GF-D8 (cell line): Measurements from ENCODE around the gene TMEM130.

ENCODE experiments used
- DNase-seq: peaks from one replicate; lab custom pipeline; 2025; lab: John Stamatoyannopoulos, UW

The TMEM130 gene, protein sequence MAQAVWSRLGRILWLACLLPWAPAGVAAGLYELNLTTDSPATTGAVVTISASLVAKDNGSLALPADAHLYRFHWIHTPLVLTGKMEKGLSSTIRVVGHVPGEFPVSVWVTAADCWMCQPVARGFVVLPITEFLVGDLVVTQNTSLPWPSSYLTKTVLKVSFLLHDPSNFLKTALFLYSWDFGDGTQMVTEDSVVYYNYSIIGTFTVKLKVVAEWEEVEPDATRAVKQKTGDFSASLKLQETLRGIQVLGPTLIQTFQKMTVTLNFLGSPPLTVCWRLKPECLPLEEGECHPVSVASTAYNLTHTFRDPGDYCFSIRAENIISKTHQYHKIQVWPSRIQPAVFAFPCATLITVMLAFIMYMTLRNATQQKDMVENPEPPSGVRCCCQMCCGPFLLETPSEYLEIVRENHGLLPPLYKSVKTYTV

DNA sequence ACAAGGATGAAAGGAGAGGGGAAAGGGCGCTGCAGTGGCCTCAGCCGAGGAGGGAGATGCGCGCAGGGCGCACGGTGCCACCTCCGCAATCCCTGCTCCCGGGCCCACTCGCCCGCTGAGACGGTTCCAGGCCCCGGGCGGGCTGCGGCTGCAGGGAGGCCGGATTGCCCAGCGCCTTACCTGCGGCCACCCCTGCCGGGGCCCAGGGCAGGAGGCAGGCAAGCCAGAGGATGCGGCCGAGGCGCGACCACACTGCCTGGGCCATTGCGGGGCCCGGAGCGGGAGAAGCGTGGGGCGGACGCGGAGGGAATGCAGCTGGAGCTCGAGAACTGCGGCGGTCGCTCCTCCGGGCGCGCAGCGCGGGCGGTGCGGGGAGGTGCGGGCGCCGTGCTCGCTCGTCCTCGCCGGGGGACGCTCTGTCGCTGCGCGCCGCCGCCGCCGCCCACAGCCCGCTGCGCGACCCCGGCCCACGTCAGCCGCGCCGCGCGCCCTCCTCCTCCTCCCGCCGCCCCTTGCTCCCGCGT lies at the start of gene TMEM130:
Gene TMEM130, minus strand, starts transcription at position 418 of the 524 bp plus-strand sequence. Its CDS starts 153 bp downstream, at position 265.
- DNase-seq, result no peak

DNA sequence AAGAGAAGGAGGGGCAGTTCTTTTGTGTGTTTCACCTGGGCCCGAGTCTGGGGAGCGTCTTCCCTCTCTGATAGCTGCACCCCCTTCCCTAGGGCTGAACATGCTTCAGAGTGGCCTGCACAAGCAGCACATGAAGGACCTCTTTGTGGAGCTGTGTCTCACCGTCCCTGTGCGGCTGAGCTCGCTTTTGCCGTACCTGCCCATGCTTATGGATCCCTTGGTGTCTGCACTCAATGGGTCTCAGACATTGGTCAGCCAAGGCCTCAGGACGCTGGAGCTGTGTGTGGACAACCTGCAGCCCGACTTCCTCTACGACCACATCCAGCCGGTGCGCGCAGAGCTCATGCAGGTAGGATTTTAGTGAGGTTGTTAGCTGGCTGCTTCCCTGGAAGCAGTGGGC lies 47.5 kb upstream of the TMEM130 start:
- DNase-seq, result no peak

DNA sequence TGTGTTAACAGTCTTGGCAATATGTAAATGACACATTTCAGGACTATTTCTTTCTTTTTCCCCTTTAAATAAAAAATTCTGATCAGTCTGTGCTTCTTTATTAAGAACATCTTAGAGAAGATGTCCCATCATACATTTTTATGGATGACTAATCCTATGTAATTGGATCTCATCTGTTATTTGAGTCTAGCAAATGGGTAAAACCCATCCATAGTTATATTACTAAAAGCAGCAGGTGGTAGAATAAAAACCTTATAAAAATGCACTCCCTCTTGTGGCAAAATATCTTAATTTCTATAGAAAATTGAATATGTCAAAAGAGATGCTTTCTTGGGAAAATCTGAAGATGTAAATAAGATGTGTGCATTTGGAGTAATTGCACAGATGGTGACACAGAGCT lies 43.8 kb upstream of the TMEM130 start:
- no peak for DNase-seq

DNA sequence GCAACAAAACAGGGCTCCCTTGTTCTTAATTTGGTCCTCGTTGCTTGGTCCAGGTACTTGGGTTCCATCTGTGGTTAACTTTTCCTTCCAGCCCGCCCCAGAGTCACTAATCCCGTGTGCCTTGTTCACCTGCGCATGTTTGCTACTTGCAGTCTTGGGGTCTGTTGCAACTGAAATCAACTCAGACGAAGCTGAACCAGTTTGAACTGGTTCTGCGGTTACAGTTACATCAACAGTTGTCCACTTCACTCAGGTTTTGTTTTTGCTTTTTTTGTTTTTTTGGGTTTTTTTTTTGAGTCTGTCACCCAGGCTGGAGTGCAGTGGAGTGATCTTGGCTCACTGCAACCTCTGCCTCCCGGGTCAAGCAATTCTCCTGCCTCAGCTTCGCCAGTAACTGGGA lies 43.2 kb upstream of the TMEM130 start:
- DNase-seq, result no peak

DNA sequence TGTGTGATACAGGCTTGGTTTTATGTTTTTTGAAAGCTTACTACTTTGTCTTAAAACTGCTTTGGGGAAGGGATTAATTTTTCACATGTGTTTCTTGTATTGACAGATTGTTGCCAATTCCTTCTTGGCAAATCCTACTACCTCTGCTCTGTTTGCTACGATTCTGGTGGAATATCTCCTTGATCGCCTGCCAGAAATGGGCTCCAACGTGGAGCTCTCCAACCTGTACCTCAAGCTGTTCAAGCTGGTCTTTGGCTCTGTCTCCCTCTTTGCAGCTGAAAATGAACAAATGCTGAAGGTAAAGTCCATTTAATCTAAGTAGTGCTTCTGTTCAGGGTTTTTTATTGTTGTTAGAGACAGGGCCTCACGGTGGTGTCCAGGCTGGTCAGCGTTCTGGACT lies 42.1 kb upstream of the TMEM130 start:
- DNase-seq, result no peak

DNA sequence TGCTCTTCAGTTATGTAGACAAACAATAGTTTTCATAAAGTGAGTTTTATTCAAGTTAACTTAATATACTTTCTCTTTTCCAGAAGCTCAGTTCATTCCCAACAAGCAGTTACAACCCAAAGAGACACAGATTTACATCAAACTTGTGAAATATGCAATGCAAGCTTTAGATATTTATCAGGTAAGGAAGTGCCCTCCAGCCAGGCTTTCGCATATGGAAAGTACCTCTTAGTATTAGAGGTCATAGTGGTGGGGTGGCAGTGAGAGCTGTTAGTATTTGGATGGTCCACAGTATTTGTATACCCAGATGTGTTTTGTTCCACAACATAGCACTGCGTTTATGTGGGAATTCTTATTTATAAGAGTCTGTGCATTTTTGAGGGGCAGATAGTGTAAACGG lies 40.6 kb upstream of the TMEM130 start:
- DNase-seq, result no peak

DNA sequence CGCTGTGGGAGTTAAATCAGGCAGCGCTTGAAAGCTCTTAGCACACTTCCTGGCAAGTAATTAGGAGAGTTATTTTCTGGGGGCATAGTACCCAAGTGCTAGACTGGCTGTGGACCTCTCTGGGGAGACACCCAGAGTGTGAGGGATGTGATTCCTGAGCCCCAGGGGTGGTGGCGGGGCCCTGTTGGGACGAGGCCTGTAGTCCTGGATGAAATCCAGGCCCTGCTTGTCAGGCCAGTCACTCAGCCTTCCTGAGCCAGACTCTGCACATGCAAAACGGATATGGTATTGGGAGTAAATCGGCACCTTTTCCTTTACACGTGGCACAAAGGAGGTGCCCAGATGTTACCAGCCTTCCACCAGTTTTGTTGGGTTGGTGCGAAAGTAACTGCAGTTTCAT lies 39.7 kb upstream of the TMEM130 start:
- no peak for DNase-seq

DNA sequence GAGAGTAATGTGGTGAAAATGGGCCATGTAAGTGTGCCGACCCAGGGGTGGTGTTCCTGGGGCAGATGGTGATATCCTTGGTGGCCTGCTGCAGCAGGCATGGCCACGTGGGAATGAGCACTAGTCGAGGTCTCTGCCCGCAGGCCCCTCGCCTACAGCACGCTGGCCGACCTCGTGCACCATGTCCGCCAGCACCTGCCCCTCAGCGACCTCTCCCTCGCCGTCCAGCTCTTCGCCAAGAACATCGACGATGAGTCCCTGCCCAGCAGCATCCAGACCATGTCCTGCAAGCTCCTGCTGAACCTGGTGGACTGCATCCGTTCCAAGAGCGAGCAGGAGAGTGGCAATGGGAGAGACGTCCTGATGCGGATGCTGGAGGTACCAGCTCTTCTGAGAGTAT lies 38.8 kb upstream of the TMEM130 start:
- DNase-seq, result no peak

DNA sequence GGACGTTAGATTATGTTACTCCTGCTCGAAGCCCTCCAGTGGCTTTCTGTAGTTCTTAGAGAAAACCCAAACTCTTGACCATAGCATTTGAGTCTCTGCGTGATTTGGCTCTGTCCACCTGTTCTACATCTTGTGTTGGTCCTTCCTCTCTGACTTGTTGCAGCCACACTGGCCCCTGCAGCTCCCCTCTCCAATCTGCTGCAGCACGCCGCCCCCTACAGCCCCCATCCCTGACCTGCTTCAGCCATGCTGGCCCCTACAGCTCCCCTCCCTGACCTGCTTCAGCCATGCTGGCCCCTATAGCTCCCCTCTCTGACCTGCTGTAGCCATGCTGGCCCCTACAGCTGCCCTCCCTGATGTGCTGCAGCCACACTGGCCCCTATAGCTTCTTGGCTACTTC lies 37.8 kb upstream of the TMEM130 start:
- DNase-seq, result no peak

DNA sequence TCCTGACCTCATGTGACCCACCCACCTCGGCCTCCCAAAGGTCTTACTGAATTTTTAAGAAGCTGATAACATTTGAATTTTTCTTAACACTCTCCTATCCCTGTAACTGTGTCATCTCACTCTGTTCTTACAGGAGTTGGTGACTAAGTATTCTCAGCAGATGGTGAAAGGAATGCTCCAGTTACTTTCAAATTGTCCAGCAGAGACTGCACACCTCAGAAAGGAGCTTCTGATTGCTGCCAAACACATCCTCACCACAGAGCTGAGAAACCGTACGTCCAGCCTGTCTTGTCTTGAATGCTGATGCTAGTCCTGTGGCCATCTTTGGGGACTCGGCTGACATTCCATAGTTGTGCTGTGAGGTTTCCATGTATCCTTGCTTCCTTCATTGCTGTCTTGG lies 33.4 kb upstream of the TMEM130 start:
- no peak for DNase-seq

DNA sequence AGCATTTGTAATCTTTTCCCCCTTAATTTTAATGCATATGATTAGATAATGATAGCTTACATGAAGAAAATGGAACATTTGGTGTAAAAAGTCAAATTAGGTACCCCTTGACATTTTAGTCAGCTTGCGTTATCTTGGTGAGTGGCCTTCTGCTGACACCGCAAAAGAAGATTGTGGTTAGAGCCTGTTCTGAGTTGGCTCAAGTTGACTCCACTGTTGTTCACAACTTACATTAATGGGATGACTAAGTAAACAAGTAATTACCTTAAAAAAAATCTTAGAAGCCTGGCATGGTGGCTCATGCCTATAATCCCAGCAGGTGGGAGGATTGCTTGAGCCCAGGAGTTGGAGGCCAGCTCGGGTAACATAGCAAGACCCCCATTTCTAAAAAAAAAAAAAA lies 32.7 kb upstream of the TMEM130 start:
- no peak for DNase-seq

DNA sequence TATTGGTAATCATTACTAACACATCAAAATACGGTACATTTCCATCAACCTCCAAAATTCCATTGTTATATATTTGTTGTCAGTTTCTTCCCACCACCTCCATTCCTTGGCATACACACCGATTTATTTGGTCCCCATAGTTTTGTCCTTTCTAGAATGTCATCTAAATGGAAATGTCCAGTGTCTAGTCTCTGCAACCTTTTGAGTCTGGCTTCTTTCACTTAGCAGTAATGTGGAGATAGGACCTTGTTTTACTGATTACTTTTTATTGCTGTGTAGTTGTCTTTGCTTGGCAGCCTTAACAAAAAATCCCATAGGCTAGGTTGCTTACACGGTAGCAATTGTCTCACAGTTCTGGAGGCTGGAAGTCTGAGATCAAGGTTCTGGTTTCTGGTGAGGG lies 31.0 kb upstream of the TMEM130 start:
- DNase-seq, result no peak

DNA sequence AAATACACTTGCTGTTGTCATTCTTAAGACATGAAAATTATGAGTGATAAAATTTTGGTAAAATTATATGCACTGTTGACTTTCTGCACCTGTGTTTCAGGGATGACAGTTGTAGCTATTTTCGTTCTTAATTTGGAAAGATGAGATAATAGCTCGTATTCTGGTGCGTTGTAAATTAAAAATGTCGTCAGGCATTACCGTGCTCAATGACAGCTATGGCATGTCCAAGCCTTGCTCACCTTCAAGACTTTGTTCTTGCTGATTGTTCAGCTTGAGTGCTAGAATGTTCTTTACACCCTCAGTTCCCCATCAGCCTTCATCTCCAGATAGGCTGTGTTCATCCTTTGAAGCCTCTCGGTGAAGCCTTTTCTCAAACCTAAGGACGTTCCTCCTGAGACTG lies 30.0 kb upstream of the TMEM130 start:
- no peak for DNase-seq

DNA sequence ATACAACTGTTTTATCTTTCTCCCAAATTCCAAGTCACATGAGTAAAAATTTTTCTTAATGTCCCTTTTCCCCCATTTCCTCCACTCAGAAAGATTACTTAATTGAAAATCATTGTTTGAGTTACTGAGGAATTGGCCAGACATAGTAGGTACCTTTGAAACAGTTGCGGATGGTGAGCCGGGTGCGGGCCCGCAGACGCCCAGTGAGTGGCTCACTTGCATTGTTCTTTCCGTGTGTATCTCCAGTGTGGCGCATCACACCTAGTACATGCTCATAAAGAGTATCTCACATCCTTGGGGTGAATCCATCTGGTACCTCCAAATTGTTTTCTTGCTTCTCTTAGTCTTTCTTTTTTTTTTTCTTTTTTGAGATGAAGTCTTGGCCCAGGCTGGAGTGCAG lies 22.8 kb upstream of the TMEM130 start:
- DNase-seq, result no peak

DNA sequence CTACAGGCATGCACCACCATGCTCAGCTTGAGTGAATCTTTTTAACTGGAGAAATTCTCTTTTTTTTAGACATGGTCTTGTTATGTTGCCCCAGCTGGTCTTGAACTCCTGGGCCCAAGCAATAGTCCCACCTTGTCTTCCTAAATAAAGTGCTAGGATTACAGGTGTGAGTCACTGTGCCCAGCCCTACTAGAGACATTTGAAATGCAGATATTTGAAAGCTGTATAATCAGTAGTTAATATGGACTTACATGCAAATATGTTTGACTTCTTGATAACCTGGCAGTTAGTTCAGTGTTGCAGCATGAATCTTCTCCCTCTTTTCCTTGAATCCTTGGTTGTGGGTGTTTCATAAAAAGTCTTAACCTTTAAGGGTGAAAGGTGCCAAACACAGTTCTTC lies 17.2 kb upstream of the TMEM130 start:
- no peak for DNase-seq

DNA sequence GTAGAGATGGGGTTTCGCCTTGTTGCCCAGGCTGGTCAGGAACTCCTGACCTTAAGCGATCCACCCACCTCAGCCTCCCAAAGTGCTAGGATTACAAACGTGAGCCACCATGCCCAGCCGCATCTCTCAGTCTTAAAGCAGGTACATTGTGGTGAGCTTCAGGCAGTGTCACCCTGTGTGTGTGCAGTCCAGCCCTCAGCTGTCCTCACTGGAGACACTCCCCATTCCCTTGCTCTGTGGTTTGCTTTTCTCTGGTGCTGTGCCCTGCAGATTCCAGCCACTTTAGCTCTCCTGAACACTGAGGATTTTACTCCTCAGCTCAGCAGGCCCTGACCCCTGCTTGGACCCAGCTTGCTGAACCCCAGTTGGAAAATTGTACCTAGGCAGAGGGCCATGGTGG lies 14.6 kb upstream of the TMEM130 start:
- no peak for DNase-seq

DNA sequence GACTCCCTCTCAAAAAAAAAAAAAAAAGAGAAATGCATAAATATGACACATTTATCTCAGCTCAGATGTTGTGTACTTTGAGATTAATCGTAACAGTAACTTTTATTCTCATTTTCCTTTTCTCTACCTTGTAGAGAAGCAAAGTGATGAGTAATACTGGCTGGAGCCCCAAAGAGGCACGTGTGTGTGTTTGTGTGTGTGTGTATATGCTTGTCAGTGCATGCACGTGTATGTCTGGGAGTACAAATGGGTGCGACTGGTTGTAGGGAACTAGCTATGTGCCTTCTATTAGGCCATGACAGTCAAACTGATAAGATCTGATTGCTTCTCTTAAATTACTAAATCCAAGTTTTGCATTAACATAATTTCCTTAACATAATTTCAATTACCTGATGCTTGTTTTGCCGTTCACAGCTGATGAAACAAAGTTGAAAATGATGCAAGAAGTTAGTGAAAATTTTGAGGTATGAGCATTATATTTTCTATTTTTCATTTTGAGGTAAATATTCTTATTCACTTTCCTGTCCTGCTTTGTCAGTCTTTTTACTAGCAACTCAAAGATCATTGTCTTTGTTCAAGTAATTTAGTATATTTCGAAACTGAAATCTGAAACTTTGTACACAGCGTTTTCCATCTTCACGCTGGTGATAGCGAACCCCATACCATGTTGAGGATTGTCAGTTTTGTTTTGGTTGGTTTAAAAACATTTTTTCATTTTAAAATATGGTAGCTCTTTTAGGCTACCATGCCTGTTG lies 11.9 kb upstream of the TMEM130 start:
- DNase-seq, result no peak

DNA sequence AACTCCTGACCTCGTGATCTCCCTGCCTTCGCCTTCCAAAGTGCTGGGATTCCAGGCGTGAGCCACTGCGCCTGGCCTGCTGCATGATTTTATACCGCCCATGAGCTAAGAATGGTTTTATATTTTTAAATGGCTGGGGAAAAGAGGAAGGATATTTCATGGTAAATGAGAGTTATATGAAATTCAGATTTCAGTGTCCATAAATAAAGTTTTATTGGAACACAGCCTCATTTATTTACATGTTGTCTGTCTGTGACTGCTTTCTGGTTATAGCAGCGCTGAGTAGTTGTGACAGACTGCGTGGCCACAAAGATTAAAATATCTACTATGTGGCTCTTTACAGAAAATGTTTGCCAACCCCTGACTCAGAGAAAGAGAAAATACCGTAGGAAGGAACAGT lies 10.7 kb upstream of the TMEM130 start:
- DNase-seq, result no peak

DNA sequence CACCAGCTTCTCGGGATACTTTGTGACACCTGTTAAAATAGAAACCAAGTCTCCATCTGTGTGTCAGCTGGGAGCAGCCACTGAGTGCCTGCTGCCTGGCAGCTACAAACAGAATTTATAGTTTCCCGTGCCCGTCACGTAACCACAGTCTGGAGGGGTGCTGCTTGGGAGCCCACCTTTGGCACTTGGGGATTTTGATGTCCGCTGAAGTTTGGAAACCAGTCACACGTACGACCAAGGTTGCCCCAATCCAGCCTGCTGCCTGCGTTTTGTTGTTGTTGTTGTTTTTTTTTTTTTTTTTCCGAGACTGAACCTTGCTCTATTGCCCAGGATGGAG lies 10.1 kb upstream of the TMEM130 start:
- DNase-seq, result no peak

DNA sequence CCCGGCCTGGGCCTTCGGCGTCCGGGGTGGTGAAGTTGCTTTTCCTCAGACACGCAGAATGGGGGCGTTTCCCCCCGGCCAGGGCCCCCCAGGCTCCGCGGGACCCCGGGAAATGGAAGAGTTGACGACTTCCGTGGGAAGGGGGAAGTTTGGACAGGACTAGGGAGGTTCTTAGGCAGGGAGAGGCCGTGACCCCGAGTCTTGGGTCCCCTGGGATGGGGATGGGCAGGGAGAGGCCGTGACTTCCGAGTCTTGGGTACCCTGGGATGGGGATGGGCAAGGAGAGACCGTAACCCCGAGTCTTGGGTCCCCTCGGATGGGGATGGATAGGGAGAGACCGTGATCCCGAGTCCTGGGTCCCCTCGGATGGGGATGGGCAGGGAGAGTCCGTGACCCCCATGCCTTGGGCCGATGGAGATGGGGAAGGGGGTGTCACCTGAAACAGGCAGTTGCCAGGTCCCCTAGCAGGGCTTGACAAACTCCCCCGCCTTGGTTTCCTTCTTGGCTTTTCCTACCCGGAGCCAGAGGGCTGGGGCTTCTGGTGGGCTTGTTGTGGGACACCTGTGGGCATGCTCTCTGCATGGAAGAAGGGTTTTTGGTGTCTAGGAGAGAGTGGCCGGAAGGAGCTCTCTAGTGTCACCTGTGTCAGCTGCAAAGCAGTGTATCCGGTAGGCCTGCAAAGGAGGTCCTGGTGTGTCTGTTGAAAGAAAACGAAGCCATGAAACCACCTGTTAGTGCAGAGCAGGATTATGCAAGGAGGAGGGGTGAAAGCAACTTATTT lies 9.6 kb upstream of the TMEM130 start:
- peak; percentile 42 for DNase-seq

DNA sequence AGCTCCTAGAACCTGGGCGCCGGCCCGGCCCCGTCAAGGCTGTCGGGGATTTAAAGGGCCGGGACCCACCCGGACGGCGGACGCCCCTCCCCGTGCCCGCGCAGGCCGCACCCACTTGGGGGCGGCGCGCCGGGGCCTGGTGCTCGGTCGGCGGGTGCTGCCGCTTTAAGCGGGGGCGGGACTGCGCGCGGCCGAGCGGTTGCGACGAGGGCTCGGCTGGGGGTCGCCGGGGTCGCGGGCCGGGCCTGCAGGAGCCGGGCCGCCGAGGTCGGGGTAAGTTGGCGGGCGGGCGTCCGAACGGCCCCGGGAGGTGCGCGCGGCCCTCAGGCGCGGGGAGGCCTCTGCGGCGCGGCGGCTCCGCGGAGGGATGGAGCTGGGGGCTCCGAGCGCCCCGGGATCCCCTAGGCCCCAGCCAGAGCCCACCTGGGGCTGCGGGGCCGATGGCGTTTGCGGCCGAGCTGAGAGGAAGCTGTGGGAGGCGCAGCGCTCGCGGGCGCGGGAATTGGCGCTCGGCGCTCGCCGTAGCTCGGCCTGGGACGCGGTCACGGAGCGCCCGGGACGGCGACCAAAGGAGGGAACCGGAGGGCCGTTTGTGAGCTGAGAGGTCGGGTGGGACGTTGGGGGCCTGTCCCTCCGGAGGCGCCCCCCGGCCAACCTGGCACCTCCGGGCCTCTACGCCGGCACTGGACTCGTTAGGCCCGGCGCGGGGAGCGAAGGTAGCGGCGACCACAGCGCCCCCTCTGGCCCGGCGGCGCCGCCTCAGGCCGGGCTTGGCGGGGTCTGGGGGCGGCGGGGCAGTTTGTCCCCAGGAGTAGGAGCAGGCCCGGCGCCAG lies 8.8 kb upstream of the TMEM130 start, which contains the start of gene TRRAP:
Gene TRRAP, plus strand, starts transcription at position 168 of the 833 bp plus-strand sequence. CDS start 2,619 bp downstream, outside the sequence.
- DNase-seq, result no peak
